GM21529 (cell line): ENCODE results near the gene CD300C.
"Not testable (repeated sequence)": the region's sequence is repeated elsewhere in the genome, so short reads cannot be mapped to it uniquely, and the experiment has no call there.

Experiments
- ATAC-seq: cut with Tn5 transposase; IDR thresholded peaks from one replicate; pipeline ENCODE4 v1.9.1; 2021; ENCODE audit not compliant: unreplicated experiment

The CD300C gene

DNA sequence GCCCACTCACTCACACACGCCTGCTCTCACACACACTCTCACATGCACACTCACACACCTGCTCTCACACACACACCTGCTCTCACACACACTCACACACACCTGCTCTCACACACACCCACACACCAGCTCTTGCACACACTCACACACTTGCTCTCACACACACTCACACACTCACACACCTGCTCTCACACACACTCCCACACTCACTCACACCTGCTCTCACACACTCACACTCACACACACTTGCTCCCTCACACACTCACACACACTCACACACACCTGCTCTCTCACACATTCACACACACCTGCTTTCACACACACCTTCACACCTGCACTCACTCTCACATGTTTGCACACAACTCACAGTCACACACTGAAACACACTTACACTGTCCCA lies 17.4 kb upstream of the CD300C start:
- no peak for ATAC-seq

DNA sequence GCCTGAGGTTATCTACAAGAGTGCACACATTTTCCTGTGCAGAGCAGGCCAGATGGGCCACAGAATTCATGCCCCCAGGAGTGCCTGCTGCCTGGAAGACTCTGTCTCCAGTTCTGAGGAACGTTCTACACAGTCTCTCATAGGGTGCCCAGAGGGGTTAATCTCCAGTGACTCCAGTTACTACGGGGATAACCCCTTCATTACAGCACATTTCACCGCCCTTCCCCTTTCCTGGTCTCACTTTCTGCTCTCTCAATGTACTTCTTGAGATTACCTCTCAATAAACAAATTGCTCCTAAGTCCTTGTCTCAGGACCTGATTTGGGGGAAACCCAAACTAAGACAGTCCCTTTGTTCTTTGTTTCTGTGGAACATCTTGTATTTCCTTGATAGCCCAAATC lies 15.7 kb upstream of the CD300C start:
- no peak for ATAC-seq

DNA sequence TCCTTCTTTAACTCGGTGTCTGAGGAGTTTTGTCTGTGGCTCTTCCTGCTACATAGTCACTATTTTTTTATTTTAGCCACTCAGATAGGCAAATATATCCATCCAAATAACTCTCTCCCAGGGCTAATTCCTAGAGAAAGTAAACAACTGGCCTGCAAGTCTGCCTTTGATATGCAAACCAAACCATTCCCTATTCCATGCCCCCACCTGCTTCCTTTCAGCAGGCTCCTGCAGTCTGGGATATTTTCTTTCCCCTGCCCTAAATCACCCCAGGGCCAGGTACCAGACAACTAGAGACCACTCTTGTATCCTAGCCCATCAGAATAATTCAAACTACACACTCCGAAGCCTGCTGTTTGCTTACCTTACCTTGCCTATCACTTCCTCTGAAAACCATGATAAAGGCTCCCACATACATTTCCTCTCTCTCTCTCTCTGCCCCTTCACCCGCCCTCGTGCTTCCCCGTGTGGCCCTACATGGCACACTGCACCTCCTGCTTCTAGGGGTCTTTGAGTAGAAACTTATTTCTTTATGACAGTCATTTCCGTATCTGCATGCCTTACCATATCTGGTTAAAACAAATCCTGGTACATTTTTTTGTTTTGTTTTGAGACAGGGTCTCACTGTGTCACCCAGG lies 13.1 kb upstream of the CD300C start:
- no peak for ATAC-seq

DNA sequence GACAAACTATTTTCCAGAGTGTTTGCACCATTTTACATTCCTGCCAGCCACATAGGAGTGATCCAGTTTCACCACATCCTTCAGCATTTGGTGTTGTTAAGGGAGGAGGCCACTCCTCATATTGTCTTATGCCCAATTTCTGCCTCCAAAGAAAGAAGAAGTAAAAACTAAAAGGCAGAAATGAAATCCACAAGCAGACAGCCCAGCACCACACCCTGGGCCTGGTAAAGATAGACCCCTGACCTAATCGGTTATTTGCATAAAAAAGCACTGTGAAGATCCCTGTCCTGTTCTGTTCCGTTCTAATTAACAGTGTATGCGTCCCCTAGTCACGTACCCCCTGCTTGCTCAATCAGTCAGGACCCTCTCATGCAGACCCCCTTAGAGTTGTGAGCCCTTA lies 12.5 kb upstream of the CD300C start:
- ATAC-seq = not testable (repeated sequence)

DNA sequence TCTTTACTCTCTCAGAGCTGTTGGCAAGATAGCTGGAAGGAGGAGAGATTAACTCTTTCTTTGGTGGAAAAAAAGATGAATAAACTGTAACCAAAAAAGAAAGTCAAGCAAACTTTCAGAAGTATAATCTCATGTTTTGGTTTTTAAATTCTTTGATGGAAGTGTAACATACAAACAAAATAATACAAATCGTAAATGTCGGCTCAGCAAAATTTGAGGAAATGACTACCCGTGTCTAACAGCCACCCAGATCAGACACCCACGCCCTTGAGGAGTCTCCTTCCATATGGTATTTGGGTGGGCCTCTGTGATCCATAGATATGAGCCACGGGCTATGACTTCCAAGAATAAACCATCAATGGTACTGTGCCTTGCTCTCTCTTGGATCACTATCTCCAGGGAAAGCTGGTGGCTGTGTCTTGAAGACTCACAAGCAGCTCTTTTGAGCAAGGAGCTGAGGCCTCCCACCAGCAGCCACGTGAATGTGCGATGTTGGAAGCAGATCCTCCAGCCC lies 9.6 kb upstream of the CD300C start:
- ATAC-seq = no peak

DNA sequence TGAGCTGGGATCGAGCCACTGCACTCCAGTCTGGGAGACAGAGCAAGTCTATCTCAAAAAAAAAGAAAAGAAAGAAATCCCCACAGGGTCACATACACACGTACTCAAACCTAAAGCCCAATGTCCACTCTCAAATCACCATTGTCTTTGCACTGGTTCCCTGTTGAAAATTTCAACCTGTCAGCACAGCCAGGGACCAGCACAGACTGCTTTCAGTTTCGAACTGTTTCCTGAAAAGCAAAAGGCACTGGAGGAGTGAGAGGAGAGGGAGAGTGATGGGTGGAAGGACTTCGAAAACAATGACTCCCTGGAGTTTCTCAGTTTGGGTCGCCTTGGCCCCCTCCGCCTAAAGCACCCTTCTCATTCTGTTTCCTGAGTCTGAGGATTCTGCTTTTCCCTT lies 9.0 kb upstream of the CD300C start:
- no peak for ATAC-seq

DNA sequence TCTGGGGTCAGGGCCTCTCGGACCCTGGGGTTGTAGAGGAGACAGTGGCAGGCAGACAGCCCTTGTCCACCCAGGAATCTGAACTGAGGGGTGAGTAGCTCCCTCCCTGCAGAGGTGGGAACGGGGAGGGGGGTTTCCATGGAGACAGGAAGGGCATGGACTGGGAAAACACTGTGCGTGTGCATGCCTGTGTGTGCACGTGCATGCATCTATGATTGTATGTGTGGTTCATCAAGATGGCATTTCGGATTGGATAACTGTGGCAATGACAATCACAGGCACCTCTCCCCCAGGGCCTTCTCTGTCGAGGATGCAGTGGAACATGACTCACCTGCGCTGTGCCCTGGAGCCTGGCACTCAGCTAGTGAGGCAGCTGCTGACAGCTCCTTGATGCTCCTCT lies 6.1 kb upstream of the CD300C start:
- ATAC-seq = no peak

DNA sequence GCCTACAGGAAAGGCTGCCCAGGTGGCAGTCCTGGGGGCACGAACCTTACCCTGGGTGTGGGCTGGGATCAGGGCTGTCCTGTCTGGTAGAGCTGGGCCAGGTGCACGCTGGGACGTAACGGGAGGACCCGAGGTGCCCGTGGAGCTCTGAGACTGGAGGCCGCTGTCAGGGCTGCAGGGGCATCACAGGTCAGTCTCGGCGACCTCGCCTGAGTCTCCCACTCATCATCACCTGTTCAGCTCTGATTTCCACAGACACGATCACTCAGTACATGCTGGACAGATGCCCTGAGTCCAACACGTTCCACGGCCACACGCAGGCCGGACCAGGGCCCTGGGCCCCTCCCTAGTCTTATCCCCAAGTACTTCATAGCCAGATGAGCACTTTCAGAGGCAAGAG lies 4.7 kb upstream of the CD300C start:
- ATAC-seq = no peak

DNA sequence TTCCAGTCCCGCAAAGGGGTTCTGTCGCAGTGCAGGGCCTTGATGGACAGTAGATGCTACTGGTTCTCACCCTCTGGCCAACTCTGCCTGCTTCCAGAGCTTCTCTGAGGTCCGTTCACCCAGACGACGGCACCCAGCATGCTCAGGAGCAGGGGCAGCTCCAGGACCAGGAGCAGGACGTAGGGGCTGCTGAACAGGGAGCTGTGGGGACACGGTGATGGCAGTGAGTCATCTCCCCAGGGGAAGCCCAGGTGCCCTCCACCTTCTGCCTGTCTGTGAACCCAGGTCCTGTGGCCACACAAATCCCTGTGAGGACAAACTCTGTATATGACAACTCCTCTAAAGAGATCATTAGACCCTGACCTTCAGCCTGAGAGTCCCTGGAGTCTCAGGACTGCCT lies 3.4 kb upstream of the CD300C start:
- ATAC-seq = no peak

DNA sequence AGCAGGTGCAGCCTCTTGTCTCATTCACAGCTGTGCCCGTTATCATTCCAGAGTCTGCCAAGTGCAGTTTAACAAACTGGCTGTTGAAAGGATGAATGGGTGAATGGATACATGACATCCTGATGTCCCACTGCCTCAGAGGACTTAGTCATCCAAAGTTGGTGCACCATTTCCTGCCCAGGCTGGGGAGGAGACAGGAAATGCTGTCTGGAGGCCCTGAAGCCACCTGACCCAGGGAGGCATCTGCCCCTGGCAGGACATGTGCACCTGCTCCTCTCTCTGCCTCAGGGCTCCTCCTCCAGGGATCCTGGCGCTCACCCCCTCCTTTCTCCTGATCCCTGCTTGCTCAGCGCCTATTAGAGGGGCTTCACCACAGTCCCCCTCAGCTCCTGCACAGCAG lies 1.8 kb upstream of the CD300C start:
- no peak for ATAC-seq

DNA sequence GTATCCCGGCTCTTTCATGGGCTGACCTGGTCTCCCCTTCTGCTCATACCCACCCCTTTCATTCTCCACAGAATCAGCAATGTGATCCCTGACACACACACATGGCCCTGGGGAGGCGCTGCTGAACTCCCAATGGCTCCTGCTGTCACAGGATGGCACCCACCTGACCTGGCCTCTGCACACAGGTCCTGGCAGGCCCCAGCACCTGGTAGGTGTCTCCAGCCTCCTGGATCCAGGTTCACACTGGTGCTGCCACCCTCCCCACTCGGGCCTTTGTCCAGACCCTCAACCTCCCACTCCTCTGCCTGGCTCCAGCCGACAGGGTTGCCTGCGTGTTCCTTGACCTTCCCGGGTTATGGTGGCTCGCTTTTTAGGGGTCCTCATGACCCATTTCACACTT lies 1.3 kb upstream of the CD300C start:
- ATAC-seq = no peak

DNA sequence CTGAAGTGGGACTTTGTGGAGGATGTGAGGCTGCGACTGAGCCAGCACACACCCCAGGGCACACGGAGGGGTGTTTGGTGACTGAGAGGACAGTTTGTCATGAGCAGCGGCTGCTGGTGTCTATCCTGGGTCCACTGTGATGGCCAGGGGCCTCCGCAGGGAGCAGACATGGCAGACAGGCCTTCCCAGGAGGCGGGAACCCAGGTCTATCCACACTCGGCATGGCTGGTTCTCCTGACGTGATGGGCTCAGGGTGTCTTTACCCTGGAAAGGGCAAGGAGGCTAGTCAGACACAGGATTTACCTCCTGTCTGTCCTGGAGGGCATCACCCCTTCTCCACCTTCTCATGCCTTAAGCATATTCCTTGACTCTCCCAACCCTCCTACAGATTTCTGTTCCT lies 671 bp upstream of the CD300C start:
- no peak for ATAC-seq

DNA sequence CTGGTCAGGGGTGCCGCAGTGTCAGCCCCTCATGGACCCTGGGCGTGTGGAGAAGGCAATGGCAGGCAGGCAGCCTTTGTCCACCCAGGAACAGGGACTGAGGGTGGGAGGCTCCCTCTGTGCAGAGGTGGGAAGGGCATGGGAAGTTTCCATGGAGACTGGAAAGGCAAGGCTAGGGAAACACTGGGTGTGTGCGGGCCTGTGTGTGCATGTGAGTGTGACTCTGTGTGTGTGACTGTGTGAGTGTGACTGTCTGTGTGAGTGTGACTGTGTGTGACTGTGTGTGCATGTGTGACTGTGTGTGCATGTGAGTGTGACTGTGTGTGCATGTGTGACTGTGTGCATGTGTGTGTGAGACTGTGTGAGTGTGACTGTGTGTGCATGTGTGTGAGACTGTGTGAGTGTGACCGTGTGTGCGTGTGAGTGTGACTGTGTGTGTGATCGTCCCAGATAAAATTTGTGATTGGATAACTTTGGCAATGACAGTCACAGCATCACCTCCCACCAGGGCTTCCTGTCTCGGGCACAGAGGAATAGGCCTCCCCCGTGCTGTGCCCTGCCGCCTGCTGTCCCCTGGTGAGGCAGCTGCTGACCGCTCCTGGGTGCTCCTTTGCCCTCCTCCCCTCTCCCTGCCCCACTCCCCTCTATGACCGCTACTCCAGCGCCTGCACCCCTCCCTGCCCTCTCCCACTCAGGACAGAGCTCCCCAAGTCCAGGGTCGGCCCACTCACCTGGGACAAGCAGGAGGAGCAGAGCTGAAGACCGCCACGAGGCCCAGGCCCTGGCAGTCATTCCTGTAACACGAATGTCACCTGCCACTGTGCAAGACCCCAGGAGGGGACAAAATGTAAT lies 698 bp downstream of the CD300C start:
- ATAC-seq = no peak

DNA sequence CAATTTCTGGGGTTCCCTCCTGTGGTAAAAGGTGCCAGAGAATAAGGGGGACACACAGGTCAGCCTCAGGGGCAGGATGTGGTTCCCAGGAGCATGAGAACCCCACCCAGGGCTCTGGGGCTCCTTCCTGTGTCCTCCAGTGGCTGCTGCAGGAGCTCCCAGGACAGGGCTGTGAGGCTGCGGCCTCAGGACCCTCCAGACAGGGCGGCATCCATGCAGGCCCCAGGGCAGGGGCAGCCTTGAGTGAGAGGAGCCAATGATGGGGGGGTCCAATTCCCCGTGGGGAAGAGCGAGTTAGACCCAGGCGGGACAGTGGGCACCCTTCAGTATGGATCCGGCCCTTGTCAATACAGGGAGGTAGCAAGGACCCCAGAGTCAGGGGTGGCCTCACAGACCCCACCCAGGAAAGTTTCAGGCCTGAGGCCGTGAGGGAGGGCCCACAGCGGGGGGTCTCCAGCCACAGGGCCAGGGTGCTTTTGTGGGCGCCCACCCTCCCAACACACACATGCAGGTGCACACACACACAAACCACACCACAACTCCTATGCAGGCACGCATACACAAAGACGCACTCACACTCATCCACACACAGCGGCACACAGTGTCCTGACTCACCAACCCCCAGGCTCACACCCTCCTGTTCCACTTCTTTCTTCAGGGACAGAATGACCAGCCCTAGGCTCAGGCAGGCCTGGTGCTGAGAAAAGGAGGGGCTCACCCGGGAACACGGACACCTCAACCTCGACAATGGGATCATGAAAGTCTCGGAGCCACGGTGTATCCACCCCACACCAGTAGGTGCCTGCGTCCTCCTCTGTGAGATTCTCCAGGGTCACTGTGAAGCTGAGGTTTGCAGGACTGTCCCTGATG lies 1.8 kb downstream of the CD300C start:
- no peak for ATAC-seq

DNA sequence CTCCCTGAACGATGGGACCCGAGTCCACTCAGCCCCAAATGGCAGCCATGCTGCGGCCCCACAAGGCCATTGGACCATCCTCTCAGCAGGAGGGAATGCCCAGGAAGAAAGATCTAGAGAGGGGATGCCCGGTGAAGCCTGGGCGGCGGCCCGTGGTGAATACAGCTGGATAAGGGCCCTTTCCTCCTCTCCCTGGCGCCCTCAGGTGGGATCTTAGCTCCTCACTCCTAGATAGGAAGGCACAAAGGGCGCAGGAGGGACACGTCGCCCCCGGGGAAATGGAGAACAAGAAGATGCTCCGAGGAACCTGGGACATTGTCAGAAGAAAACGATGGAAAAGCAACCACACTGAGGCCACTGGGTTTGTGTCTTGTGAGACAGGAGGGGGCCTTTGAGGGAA lies 2.5 kb downstream of the CD300C start:
- ATAC-seq = no peak

DNA sequence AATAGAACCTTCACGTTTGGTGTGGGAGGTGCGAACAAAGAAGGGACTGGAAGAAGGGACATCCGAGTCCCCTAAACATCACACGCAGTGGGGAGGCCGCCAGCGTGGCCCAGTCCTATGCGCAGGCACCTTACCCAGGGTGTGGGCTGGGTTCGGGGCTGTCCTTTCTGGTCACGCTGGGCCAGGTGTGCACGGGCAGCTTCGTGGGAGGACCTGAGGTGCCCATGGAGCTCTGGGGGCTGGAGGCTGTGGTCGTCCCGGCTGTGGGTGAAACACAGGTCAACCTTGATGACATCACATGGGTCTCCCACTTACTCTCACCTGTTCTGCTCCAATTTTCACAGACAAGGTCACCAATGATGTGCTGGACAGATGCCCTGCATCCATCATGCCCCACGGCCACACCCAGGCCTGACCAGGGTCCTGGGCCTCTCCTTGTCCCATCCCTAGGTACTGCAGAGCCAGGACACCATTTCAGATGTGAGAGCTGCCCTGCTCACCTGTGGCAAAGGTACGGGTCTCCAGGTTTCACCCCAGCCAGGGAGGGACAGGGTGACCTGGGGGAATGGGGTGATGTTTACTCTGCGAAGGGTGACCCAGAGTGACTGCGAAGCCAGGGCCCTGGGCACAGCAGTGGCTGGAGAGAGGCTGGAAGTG lies 3.1 kb downstream of the CD300C start:
- no peak for ATAC-seq

DNA sequence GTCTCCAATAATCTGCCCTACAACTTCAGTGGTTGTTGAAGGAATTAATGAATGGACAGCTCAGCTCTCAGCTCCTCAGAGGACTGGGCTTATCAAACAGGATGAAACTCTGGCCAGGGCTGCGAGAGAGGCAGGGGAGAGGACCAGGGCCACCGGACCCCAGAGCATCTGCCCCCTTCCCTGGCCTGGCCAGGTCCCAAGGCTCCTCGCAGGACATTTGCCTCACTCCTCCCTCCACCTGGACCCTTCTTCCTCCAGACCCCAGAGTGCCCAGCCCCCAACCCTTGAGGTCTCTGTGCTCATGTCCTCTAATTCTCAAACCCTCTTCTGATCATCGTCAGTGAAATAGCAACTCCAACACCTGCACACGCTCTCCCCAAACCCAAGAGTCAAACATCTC lies 3.7 kb downstream of the CD300C start:
- no peak for ATAC-seq

DNA sequence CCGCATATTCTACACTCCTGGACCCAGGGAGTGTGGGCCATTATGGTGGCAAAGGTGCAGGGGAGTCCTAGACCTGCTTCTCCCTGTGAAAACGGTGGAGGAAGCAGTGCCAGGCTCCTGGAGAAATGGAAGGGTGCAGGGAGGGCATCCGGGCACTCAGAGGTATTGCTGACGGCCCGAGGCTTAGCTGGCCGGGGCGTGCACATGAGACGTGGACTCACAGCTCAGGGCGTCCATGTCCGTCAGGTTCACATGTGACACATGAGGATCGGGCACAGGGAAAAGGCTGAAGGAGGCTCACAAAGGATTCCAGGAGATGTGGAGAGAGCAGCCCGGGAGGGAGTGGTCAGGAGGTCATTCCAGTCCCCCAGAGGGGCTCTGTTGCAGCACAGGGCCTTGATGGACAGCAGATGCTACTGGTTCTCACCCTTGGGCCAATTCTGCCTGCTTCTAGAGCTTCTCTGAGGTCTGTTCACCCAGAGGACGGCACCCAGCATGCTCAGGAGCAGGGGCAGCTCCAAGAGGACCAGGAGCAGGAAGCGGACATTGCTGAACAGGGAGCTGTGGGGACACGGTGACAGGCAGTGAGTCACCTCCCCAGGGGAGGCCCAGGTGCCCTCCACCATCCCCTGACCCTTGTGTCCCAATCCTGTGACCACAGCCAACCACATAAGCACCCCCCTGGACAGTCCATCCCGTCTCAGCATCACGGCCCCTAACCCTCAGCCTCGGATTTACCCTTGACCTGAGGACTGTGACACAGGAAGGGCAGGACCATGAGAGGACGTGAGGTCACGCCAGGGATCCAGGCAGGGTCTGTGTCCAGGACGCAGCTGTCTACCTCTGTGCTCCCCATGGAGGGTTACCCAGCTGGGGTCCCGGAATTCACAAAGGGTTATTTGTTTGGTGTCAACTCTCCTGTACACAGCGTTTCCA lies 4.5 kb downstream of the CD300C start:
- ATAC-seq = no peak

DNA sequence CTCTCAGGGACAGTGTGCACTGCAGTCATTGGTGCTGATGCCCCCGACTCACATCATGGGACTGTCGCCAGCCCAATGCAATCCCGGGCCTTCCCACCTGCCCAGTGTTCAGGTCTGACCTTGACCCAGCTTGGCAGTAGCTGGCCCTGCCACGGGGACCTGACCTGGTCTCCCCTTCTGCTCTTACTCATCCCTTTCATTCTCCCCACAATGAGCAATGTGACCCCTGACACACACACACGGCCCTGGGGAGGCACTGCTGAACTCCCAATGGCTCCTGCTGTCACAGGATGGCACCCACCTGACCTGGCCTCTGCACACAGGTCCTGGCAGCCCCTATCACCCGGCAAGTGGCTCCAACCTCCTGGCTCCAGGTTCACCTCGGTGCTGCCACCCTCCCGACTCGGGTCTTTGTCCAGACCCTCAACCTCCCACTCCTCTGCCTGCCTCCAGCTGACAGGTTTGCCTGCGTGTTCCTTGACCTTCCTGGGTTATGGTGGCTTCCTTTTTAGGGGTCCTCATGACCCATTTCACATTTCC lies 6.6 kb downstream of the CD300C start:
- ATAC-seq = no peak

DNA sequence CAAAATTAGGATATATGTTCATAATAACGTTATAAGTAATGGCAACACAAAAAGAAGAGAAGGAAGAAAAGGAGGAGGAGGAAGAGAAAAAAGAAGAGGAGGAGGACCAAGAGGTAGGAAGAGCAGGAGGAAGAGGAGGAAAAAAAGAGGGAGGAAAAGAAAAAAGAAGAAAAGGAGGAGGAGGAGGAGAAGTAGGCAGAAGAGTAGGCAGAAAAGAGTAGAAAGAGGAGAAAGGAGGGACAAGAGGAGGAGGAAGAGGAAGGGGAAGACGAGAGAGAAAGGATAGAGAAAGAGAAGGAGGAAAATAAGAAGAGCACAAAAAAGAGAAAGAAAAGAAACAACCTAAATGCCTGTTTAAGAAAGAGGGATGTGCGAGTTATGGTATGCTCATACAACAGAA lies 9.0 kb downstream of the CD300C start:
- no peak for ATAC-seq
